NB4 (cell line): ENCODE results near the gene KCNAB2.

Experiments used
- CTCF ChIP-seq: IDR thresholded peaks from one replicate; pipeline ENCODE4 v1.5.1; 2012; ENCODE audit warnings: low read depth, low read length
- MAX ChIP-seq: IDR thresholded peaks from 2 replicates; pipeline ENCODE4 v1.6.1; 2011; ENCODE audit warnings: low read depth, low read length
- MYC ChIP-seq: IDR thresholded peaks from 2 replicates; pipeline ENCODE4 v1.6.1; 2011; ENCODE audit warnings: low read depth, low read length
- POLR2A ChIP-seq: IDR thresholded peaks from 2 replicates; pipeline ENCODE4 v1.6.1; 2011; ENCODE audit warnings: mild to moderate bottlenecking; ENCODE audit not compliant: insufficient read length; ENCODE audit errors: extremely low read depth

GRCh38 chr1:6046279-6046678 is 591 bp downstream of the KCNAB2 start:
- TF ChIP-seq POLR2A (no peak), CTCF (no peak), MYC (no peak), MAX (no peak)
